HG02610 (cell line): ENCODE measurements around the gene ANGPTL2.

Experiments used
- ATAC-seq: cut with Tn5 transposase; IDR thresholded peaks from one replicate; pipeline ENCODE4 v1.9.1; 2021; ENCODE audit warnings: mild to moderate bottlenecking, moderate library complexity; ENCODE audit not compliant: unreplicated experiment

Gene ANGPTL2

GRCh38 chr9:127098916-127099553 is 23.4 kb downstream of the ANGPTL2 start:
- no peak for ATAC-seq

GRCh38 chr9:127097683-127098082 is 24.8 kb downstream of the ANGPTL2 start:
- no peak for ATAC-seq

- ATAC-seq, result no peak
These were observed 26.2 kb downstream of the ANGPTL2 start for GRCh38 chr9:127096208-127096607.

- ATAC-seq, result no peak
These were observed 27.0 kb downstream of the ANGPTL2 start for GRCh38 chr9:127095411-127095810.

- ATAC-seq, result no peak
These were observed 29.0 kb downstream of the ANGPTL2 start for GRCh38 chr9:127093319-127094020.

GRCh38 chr9:127092041-127092608 is 30.3 kb downstream of the ANGPTL2 start:
- no peak for ATAC-seq

GRCh38 chr9:127091526-127091925 is 30.9 kb downstream of the ANGPTL2 start:
- no peak for ATAC-seq

- ATAC-seq, result no peak
These were observed 32.0 kb downstream of the ANGPTL2 start for GRCh38 chr9:127090341-127090985.

- no peak for ATAC-seq
These were observed 32.8 kb downstream of the ANGPTL2 start for GRCh38 chr9:127089631-127090081.

- ATAC-seq, result no peak
These were observed 33.5 kb downstream of the ANGPTL2 start for GRCh38 chr9:127088724-127089615.

- no peak for ATAC-seq
These were observed 34.6 kb downstream of the ANGPTL2 start for GRCh38 chr9:127087836-127088235.

- no peak for ATAC-seq
These were observed 35.0 kb downstream of the ANGPTL2 start for GRCh38 chr9:127087411-127087810.

- ATAC-seq, result no peak
These were observed 35.7 kb downstream of the ANGPTL2 start for GRCh38 chr9:127086771-127087170.

GRCh38 chr9:127085186-127085585 is 37.2 kb downstream of the ANGPTL2 start:
- no peak for ATAC-seq

GRCh38 chr9:127084076-127085039 is 38.1 kb downstream of the ANGPTL2 start:
- no peak for ATAC-seq

GRCh38 chr9:127083138-127083980 is 39.1 kb downstream of the ANGPTL2 start:
- ATAC-seq, result no peak

- ATAC-seq, result no peak
These were observed 40.9 kb downstream of the ANGPTL2 start for GRCh38 chr9:127081250-127082185.
